Measurements from ENCODE around the gene UGT2A3. TPM values are rescaled to one million over a fixed set of nuclear protein-coding genes. Genes with fewer than 3 reads are reported as not detected.
"Not testable (repeated sequence)": the region's sequence is repeated elsewhere in the genome, so short reads cannot be mapped to it uniquely, and the experiment has no call there.

UGT2A3 gene
- total and polyA plus RNA-seq, 2 experiments from 2014 or later, result 30.3 to 126 TPM

DNA sequence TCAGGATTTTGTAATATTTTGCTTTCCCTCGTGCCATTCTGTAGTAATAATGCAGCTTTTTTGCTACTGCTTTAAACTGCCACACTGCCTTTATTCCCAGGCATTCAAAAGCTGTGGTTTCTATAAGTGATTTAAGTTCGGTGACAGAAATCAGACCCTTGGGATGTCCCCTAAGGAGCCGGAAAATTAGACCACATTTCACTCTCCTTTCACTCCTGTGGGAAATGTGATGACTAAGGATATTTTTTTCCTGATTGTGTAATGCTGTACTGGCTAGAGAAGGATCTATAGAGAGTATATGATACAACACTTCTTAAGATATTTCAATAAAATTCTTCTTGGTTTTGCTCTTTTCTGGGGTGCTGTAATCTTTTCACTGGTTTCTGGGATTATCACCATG lies 24.4 kb downstream of the UGT2A3 start:
- 72% methylated on average over 3 of the region's 3 CpGs for WGBS (ENCODE audit: low lambda C conversion rate, missing lambda C conversion rate)
- no peaks in the 10 kb centered on the region for H4K20me1 ChIP-seq (ENCODE audit: insufficient read depth, poor library complexity, severe bottlenecking)
- H3K4me3 ChIP-seq, result no peak overlapping the region
- no peak overlapping the region for H3K27ac ChIP-seq
- no peaks in the 10 kb centered on the region for H3K36me3 ChIP-seq (replicated peaks; ENCODE audit: insufficient read depth, low read depth)
- no peaks in the 10 kb centered on the region for H3K27me3 ChIP-seq
- no peak overlapping the region for H2AFZ ChIP-seq
- DNase-seq (ENCODE audit: low spot score), result no peak
- TF ChIP-seq CTCF (IDR thresholded peaks at IDR 0.05; ENCODE audit: poor library complexity) (no peak), EZH2 (IDR thresholded peaks at IDR 0.05; ENCODE audit: borderline replicate concordance) (no peak), EZH2phosphoT487 (IDR thresholded peaks at IDR 0.05; ENCODE audit: low read depth, severe bottlenecking, unreplicated experiment) (no peak)
- H3K9me2 ChIP-seq (replicated peaks; ENCODE audit: insufficient read depth), result no peaks in the 10 kb centered on the region
- no peaks in the 10 kb centered on the region for H3K4me1 ChIP-seq (ENCODE audit: insufficient read depth)
- no peak overlapping the region for H3K4me2 ChIP-seq
- no peaks in the 10 kb centered on the region for H3K9me3 ChIP-seq (ENCODE audit: low read depth)
- H3K79me2 ChIP-seq, result no peaks in the 10 kb centered on the region

DNA sequence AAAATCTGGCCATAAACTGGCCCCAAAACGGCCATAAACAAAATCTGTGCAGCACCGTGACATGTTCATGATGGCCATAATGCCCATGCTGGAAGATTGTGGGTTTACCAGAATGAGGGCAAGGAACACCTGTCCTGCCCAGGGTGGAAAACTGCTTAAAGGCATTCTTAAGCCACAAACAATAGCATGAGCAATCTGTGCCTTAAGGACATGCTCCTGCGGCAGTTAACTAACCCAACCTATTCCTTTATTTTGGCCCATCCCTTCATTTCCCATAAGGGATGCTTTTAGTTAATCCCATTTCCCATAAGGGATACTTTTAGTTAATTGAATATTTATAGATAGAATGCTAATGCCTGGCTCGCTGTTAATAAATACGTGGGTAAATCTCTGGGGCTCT lies 29.4 kb downstream of the UGT2A3 start:
- H3K36me3 ChIP-seq (replicated peaks; ENCODE audit: insufficient read depth, low read depth); H3K4me1 ChIP-seq (ENCODE audit: insufficient read depth); H3K79me2 ChIP-seq; H3K9me3 ChIP-seq (ENCODE audit: low read depth); H3K4me3 ChIP-seq; H3K4me2 ChIP-seq; DNase-seq (ENCODE audit: low spot score); H3K27ac ChIP-seq; H2AFZ ChIP-seq; H3K9me2 ChIP-seq (replicated peaks; ENCODE audit: insufficient read depth); H4K20me1 ChIP-seq (ENCODE audit: insufficient read depth, poor library complexity, severe bottlenecking); H3K27me3 ChIP-seq: not testable (repeated sequence)
- 70% methylated on average over 5 of the region's 5 CpGs for WGBS (ENCODE audit: low lambda C conversion rate, missing lambda C conversion rate)

DNA sequence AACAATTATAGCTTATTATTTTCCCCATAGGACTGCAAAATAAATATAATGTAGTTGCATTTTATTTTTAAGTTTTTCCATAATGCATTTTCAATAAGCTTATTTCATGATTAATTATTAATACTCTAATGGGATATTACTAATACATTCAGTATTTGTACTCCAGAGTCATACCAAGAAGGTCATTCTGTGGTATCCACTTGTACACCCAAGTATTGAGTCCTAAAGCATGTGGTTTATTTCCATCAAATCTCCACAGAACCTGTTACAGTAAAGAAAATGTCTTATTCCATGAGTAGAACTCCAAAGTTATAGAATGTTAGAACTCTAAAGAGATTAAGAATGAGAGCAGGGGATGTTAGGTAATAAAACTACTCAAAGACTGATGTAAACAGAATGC lies 30.6 kb downstream of the UGT2A3 start:
- H4K20me1 ChIP-seq (ENCODE audit: insufficient read depth, poor library complexity, severe bottlenecking), result no peaks in the 10 kb centered on the region
- no peaks in the 10 kb centered on the region for H3K9me3 ChIP-seq (ENCODE audit: low read depth)
- H3K27ac ChIP-seq, result no peak overlapping the region
- no peaks in the 10 kb centered on the region for H3K9me2 ChIP-seq (replicated peaks; ENCODE audit: insufficient read depth)
- no peak overlapping the region for H3K4me3 ChIP-seq
- no peak overlapping the region for H3K4me2 ChIP-seq
- no peaks in the 10 kb centered on the region for H3K27me3 ChIP-seq
- DNase-seq (ENCODE audit: low spot score), result no peak
- no peaks in the 10 kb centered on the region for H3K79me2 ChIP-seq
- no peak for TF ChIP-seq EZH2phosphoT487 (IDR thresholded peaks at IDR 0.05; ENCODE audit: low read depth, severe bottlenecking, unreplicated experiment)
- no peak for TF ChIP-seq CTCF (IDR thresholded peaks at IDR 0.05; ENCODE audit: poor library complexity)
- no peak for TF ChIP-seq EZH2 (IDR thresholded peaks at IDR 0.05; ENCODE audit: borderline replicate concordance)
- no peaks in the 10 kb centered on the region for H3K36me3 ChIP-seq (replicated peaks; ENCODE audit: insufficient read depth, low read depth)
- no peaks in the 10 kb centered on the region for H3K4me1 ChIP-seq (ENCODE audit: insufficient read depth)
- no peak overlapping the region for H2AFZ ChIP-seq

- no peak for TF ChIP-seq EZH2 (IDR thresholded peaks at IDR 0.05; ENCODE audit: borderline replicate concordance)
- TF ChIP-seq CTCF (IDR thresholded peaks at IDR 0.05; ENCODE audit: poor library complexity), result no peak
- TF ChIP-seq EZH2phosphoT487 (IDR thresholded peaks at IDR 0.05; ENCODE audit: low read depth, severe bottlenecking, unreplicated experiment), result no peak
- Histone ChIP-seq H3K9me2 (replicated peaks; ENCODE audit: insufficient read depth) (no peaks in the 10 kb centered on the region), H3K4me2 (no peak overlapping the region), H3K79me2 (peaks cover 2% of the 10 kb centered on the region), H3K4me3 (no peak overlapping the region), H3K9me3 (ENCODE audit: low read depth) (peaks cover 5% of the 10 kb centered on the region), H3K4me1 (ENCODE audit: insufficient read depth) (no peaks in the 10 kb centered on the region), H2AFZ (no peak overlapping the region), H3K27ac (no peak overlapping the region), H3K27me3 (no peaks in the 10 kb centered on the region), H3K36me3 (replicated peaks; ENCODE audit: insufficient read depth, low read depth) (peaks cover 4% of the 10 kb centered on the region), H4K20me1 (ENCODE audit: insufficient read depth, poor library complexity, severe bottlenecking) (no peaks in the 10 kb centered on the region)
- 96% methylated on average over 8 of the region's 8 CpGs for WGBS (ENCODE audit: low lambda C conversion rate, missing lambda C conversion rate)
- DNase-seq (ENCODE audit: low spot score), result no peak
Measured at GRCh38 chr4:68917016-68917415, 34.6 kb downstream of the UGT2A3 start.
